H1 (cell line): ENCODE measurements around the gene OTOP3. TPM values are rescaled to one million over a fixed set of nuclear protein-coding genes. Genes with fewer than 3 reads are reported as not detected.

Experiments used
- CTCF ChIA-PET: fragments of 300-600 bp; sonication (Branson Sonifier 250); formaldehyde crosslinking; loops from one replicate; lab custom pipeline; 2021; ENCODE audit not compliant: partially characterized antibody; lab: Charles Lee
- POLR2A ChIA-PET: fragments of 300-600 bp; sonication (Branson Sonifier 250); formaldehyde crosslinking; loops from one replicate; lab custom pipeline; 2021; ENCODE audit warnings: inconsistent platforms; ENCODE audit not compliant: partially characterized antibody; lab: Charles Lee
- DNase-seq, 2 experiments: peaks; one replicate each; pipeline versions ENCODE4 v3.0.0 to v3.0.0-alpha.2; 2010 to 2022; ENCODE audit warnings: low spot score in 2 of 2, low read depth in 1 of 2, mixed read lengths in 1 of 2
- FAIRE-seq: peaks from 2 replicates; lab custom pipeline; 2011; peaks lifted over from hg19 to GRCh38; lab: Jason Lieb, UNC
- H2AFZ ChIP-seq: 2 replicates; pipeline ENCODE4 v1.8.1; 2012; ENCODE audit warnings: low read length, inconsistent platforms
- H2AK5ac ChIP-seq: 2 replicates; pipeline ENCODE4 v1.6.1; 2013; ENCODE audit warnings: low read depth, low read length
- H2BK120ac ChIP-seq: replicated peaks from 2 replicates; pipeline ENCODE3; 2013; ENCODE audit warnings: low read depth, low read length, inconsistent platforms
- H2BK12ac ChIP-seq: 2 replicates; pipeline ENCODE4 v1.6.1; 2013; ENCODE audit warnings: low read depth, low read length
- H2BK15ac ChIP-seq: 2 replicates; pipeline ENCODE4 v1.6.1; 2013; ENCODE audit warnings: low read length
- H2BK20ac ChIP-seq: 2 replicates; pipeline ENCODE4 v1.6.1; 2013; ENCODE audit warnings: low read length
- H2BK5ac ChIP-seq: 2 replicates; pipeline ENCODE4 v1.6.1; 2013; ENCODE audit warnings: low read depth, low read length
- H3K14ac ChIP-seq: 2 replicates; pipeline ENCODE4 v1.6.1; 2013; ENCODE audit warnings: inconsistent platforms; ENCODE audit not compliant: insufficient read length
- H3K18ac ChIP-seq: 2 replicates; pipeline ENCODE4 v1.6.1; 2013; ENCODE audit warnings: low read length; ENCODE audit errors: extremely low read depth
- H3K23ac ChIP-seq: 2 replicates; pipeline ENCODE4 v1.6.1; 2013; ENCODE audit warnings: inconsistent platforms; ENCODE audit not compliant: insufficient read length
- H3K23me2 ChIP-seq: 2 replicates; pipeline ENCODE4 v1.6.1; 2013; ENCODE audit warnings: low read depth, low read length
- H3K27ac ChIP-seq: 2 replicates; pipeline ENCODE4 v1.6.1; 2011; ENCODE audit warnings: low read depth, low read length, inconsistent platforms
- H3K27me3 ChIP-seq, 4 experiments: replicated peaks in 1 of 4; 1 replicate in 1 of 4; 2 replicates in 3 of 4; pipeline versions ENCODE4 v1.6.1 to v1.8.1; 2011 to 2013; ENCODE audit warnings: low read length in 3 of 4, mild to moderate bottlenecking in 3 of 4, inconsistent platforms in 2 of 4, mixed read lengths in 2 of 4, moderate library complexity in 1 of 4; ENCODE audit not compliant: control insufficient read depth in 3 of 4, insufficient read depth in 3 of 4; ENCODE audit errors: extremely low read depth in 1 of 4
- H3K36me3 ChIP-seq, 4 experiments: 2 replicates each; pipeline versions ENCODE4 v1.6.1 to v1.8.1; 2011 to 2013; ENCODE audit warnings: mild to moderate bottlenecking in 4 of 4, low read length in 3 of 4, moderate library complexity in 2 of 4, control low read depth in 1 of 4, inconsistent platforms in 1 of 4; ENCODE audit not compliant: insufficient read depth in 4 of 4, control insufficient read depth in 2 of 4
- H3K4ac ChIP-seq: replicated peaks from 2 replicates; pipeline ENCODE3; 2013; ENCODE audit warnings: low read length, low read depth, mixed read lengths, inconsistent platforms; ENCODE audit not compliant: insufficient read length
- H3K4me1 ChIP-seq, 4 experiments: replicated peaks in 1 of 4; 1 replicate in 1 of 4; 2 replicates in 3 of 4; pipeline versions ENCODE4 v1.6.1 to v1.8.1; 2011 to 2013; ENCODE audit warnings: low read length in 3 of 4, inconsistent platforms in 2 of 4, mixed read lengths in 1 of 4; ENCODE audit not compliant: insufficient read depth in 4 of 4, control insufficient read depth in 3 of 4
- H3K4me2 ChIP-seq, 2 experiments: 2 replicates each; pipeline versions ENCODE4 v1.6.1 to v1.8.1; 2011 to 2013; ENCODE audit warnings: low read depth in 2 of 2, low read length in 2 of 2, control low read depth in 1 of 2, inconsistent platforms in 1 of 2, mild to moderate bottlenecking in 1 of 2; ENCODE audit not compliant: insufficient read depth in 1 of 2
- H3K4me3 ChIP-seq, 4 experiments: fragments of 200-600, 300-600 bp in 1 of 4; sonication (generic), shearing (Covaris generic), sonication (Bioruptor Twin) in 1 of 4; 2 replicates each; pipeline versions ENCODE4 v1.5.1 to v1.8.1; 2011 to 2016; ENCODE audit warnings: low read length in 4 of 4, low read depth in 3 of 4, control low read depth in 2 of 4, inconsistent platforms in 2 of 4, mild to moderate bottlenecking in 2 of 4, mixed read lengths in 1 of 4, moderate library complexity in 1 of 4; ENCODE audit not compliant: insufficient read depth in 2 of 4; ENCODE audit errors: extremely low read depth in 1 of 4
- H3K56ac ChIP-seq: replicated peaks from 2 replicates; pipeline ENCODE3; 2013; ENCODE audit warnings: low read depth, mild to moderate bottlenecking, mixed read lengths, low read length, inconsistent platforms; ENCODE audit not compliant: insufficient read length
- H3K79me1 ChIP-seq: 2 replicates; pipeline ENCODE4 v1.6.1; 2013; ENCODE audit warnings: low read depth, low read length, control low read depth
- H3K79me2 ChIP-seq, 2 experiments: 2 replicates each; pipeline versions ENCODE4 v1.6.1 to v1.8.1; 2012 to 2013; ENCODE audit warnings: low read length in 2 of 2, mild to moderate bottlenecking in 2 of 2, inconsistent platforms in 1 of 2; ENCODE audit not compliant: insufficient read depth in 2 of 2, control insufficient read depth in 1 of 2
- H3K9ac ChIP-seq, 4 experiments: replicated peaks in 1 of 4; 1 replicate in 1 of 4; 2 replicates in 3 of 4; pipeline versions ENCODE4 v1.6.1 to v1.8.1; 2011 to 2013; ENCODE audit warnings: low read depth in 3 of 4, low read length in 3 of 4, control low read depth in 2 of 4, mild to moderate bottlenecking in 2 of 4, moderate library complexity in 2 of 4, inconsistent platforms in 1 of 4; ENCODE audit errors: extremely low read depth in 1 of 4
- H3K9me3 ChIP-seq, 2 experiments: 2 replicates each; pipeline versions ENCODE4 v1.6.1 to v1.8.1; 2012 to 2013; ENCODE audit warnings: mild to moderate bottlenecking in 2 of 2, moderate library complexity in 2 of 2, control low read depth in 1 of 2, inconsistent platforms in 1 of 2, low read depth in 1 of 2, low read length in 1 of 2, mixed read lengths in 1 of 2; ENCODE audit not compliant: insufficient read depth in 2 of 2
- H4K20me1 ChIP-seq, 2 experiments: replicated peaks in 1 of 2; 2 replicates each; pipeline versions ENCODE3 to v1.8.1; 2011 to 2013; ENCODE audit warnings: inconsistent platforms in 2 of 2, low read length in 2 of 2, mild to moderate bottlenecking in 1 of 2; ENCODE audit not compliant: insufficient read depth in 2 of 2, control insufficient read depth in 1 of 2
- H4K5ac ChIP-seq: 2 replicates; pipeline ENCODE4 v1.6.1; 2013; ENCODE audit warnings: low read length, low read depth, mixed read lengths, inconsistent platforms; ENCODE audit not compliant: insufficient read length
- H4K8ac ChIP-seq: 2 replicates; pipeline ENCODE4 v1.8.0; 2013; ENCODE audit warnings: mild to moderate bottlenecking, moderate library complexity, low read length, inconsistent platforms; ENCODE audit not compliant: insufficient read depth; ENCODE audit errors: extremely low read depth
- H4K91ac ChIP-seq: replicated peaks from 2 replicates; pipeline ENCODE3; 2013; ENCODE audit warnings: low read length, mixed read lengths, inconsistent platforms; ENCODE audit not compliant: insufficient read length
- ASH2L ChIP-seq: fragments of 200-600, 300-600 bp; sonication (generic); IDR thresholded peaks from one replicate; pipeline ENCODE4 v1.7.1; 2017; ENCODE audit warnings: low read length
- BACH1 ChIP-seq: IDR thresholded peaks from 2 replicates; pipeline ENCODE4 v1.6.1; 2012; ENCODE audit warnings: low read length, improper control_type of control experiment
- BRCA1 ChIP-seq: IDR thresholded peaks from 2 replicates; pipeline ENCODE4 v1.6.1; 2012; ENCODE audit warnings: low read depth, low read length, improper control_type of control experiment
- CBX5 ChIP-seq: fragments of 300-800, 300-1000 bp; sonication (generic); IDR thresholded peaks from 2 replicates; pipeline ENCODE4 v1.7.1; 2016; ENCODE audit warnings: antibody characterized with exemption, low read length, low read depth
- EP300 ChIP-seq, 2 experiments: IDR thresholded peaks; 1 replicate in 1 of 2; 2 replicates in 1 of 2; pipeline ENCODE4 v1.6.1; 2011 to 2012; ENCODE audit warnings: low read depth in 2 of 2, low read length in 2 of 2, mild to moderate bottlenecking in 2 of 2, borderline replicate concordance in 1 of 2, inconsistent platforms in 1 of 2, moderate library complexity in 1 of 2
- JUND ChIP-seq: IDR thresholded peaks from 2 replicates; pipeline ENCODE4 v1.6.1; 2011; ENCODE audit warnings: mild to moderate bottlenecking, improper control_type of control experiment, low read length
- KDM1A ChIP-seq: fragments of 200-600, 300-600 bp; sonication (generic); IDR thresholded peaks from 2 replicates; pipeline ENCODE4 v1.7.1; 2016; ENCODE audit warnings: mild to moderate bottlenecking, low read length, borderline replicate concordance
- MAX ChIP-seq: IDR thresholded peaks from 2 replicates; pipeline ENCODE4 v1.6.1; 2012; ENCODE audit warnings: inconsistent platforms
- PHF8 ChIP-seq: fragments of 200-600 bp; sonication (generic); conservative IDR thresholded peaks from 2 replicates; pipeline ENCODE4 v1.7.1; 2012; ENCODE audit warnings: low read depth, mild to moderate bottlenecking, inconsistent platforms, low read length, moderate library complexity
- POU5F1 ChIP-seq: IDR thresholded peaks from 2 replicates; pipeline ENCODE4 v1.6.1; 2011; ENCODE audit warnings: low read depth, mild to moderate bottlenecking, low read length, moderate library complexity
- RAD21 ChIP-seq, 2 experiments: IDR thresholded peaks in 1 of 2; conservative IDR thresholded peaks in 1 of 2; 2 replicates each; pipeline ENCODE4 v1.6.1; 2011; ENCODE audit warnings: low read depth in 2 of 2, low read length in 2 of 2, improper control_type of control experiment in 1 of 2, inconsistent platforms in 1 of 2, mild to moderate bottlenecking in 1 of 2, moderate library complexity in 1 of 2
- RBBP5 ChIP-seq: IDR thresholded peaks from 2 replicates; pipeline ENCODE4 v1.7.1; 2012; ENCODE audit warnings: low read depth, mild to moderate bottlenecking, inconsistent platforms, low read length, moderate library complexity, borderline replicate concordance
- SIRT6 ChIP-seq: IDR thresholded peaks from one replicate; pipeline ENCODE4 v1.7.1; 2012; ENCODE audit warnings: low read length, inconsistent platforms
- SRF ChIP-seq: IDR thresholded peaks from 2 replicates; pipeline ENCODE4 v1.6.1; 2011; ENCODE audit warnings: mild to moderate bottlenecking, low read depth, low read length, moderate library complexity
- WGBS, 2 experiments: shearing (Covaris generic) in 1 of 2; methylation state at CpG; one replicate each; pipeline versions ENCODE4 v1.1.6 to v1.1.7; 2013 to 2015; ENCODE audit warnings: low lambda C conversion rate in 2 of 2, mixed read lengths in 2 of 2, inconsistent platforms in 1 of 2, low coverage in 1 of 2, missing lambda C conversion rate in 1 of 2; ENCODE audit not compliant: insufficient replicate concordance in 2 of 2, insufficient coverage in 1 of 2, insufficient read length in 1 of 2; ENCODE audit errors: extremely low coverage in 1 of 2, missing lambda C conversion rate in 1 of 2; 5-methylcytosine and 5-hydroxymethylcytosine counted together
- polyA plus RNA-seq, 7 experiments: library from polyadenylated mRNA; depleted of rRNA in 3 of 7; stranded (reverse) in 5 of 7; unstranded in 2 of 7; fragments of >200 nt in 5 of 7; fragments of 200-250 nt in 2 of 7; gene quantifications; 1 replicate in 5 of 7; 2 replicates in 1 of 7; 4 replicates in 1 of 7; pipeline versions ENCODE4 v1.2.1 to v1.2.3, GENCODE V29; 2011 to 2013; ENCODE audit warnings: missing spikeins in 2 of 7, mixed read lengths in 2 of 7
- total RNA-seq: library from RNA; stranded (reverse); fragmentation: NEBNext Ultra II Directional; extraction: Animal tissue kit (Norgen Biotek cat#: 25700); gene quantifications from 2 replicates; pipeline ENCODE4 v1.2.1, GENCODE V29; 2021

Gene OTOP3
- total and polyA plus RNA-seq, 2 of the 8 experiments (the other 6 are each of a cell fraction or from before 2014, with no cell fraction given), result 0.05 TPM; not detected in 1

- 91% methylated on average over 6 of the region's 6 CpGs; no CpG with 5 or more reads in 1 of the 2 experiments for WGBS, 2 experiments
- no peaks in the 10 kb centered on the region for H3K27me3 ChIP-seq
- POLR2A ChIA-PET, result interaction anchor here (0.9 to 2.5 kb wide), 5 partner anchors 9 to 49 kb away, joined by 3 to 16 read pairs (median 4); partner anchors contain the start of genes ATP5PD, CDR2L, KCTD2 and MRPL58
- H3K18ac ChIP-seq, result no peak overlapping the region
- H3K23me2 ChIP-seq, result no peaks in the 10 kb centered on the region
- no peaks in the 10 kb centered on the region for H3K4me1 ChIP-seq
- 0 out of 4 replicates have a peak, but pooled peaks cover 0 to under 1% of the 10 kb centered on the region in 2 experiments for H3K79me2 ChIP-seq
- H4K91ac ChIP-seq, result no peak overlapping the region
- no peak overlapping the region for H3K14ac ChIP-seq
- no peak overlapping the region for H4K5ac ChIP-seq
- H2BK20ac ChIP-seq, result no peak overlapping the region
- no peak overlapping the region for H2AK5ac ChIP-seq
- no peaks in the 10 kb centered on the region for H3K79me1 ChIP-seq
- H3K23ac ChIP-seq, result no peak overlapping the region
- DNase-seq, result no peak
- no peak overlapping the region for H2BK15ac ChIP-seq
- CTCF ChIA-PET, result interaction anchor here (0.6 to 20.3 kb wide), 6 partner anchors 10 to 1152 kb away, joined by 3 to 345 read pairs (median 6); partner anchors contain the start of genes CDR2L and OTOP2
- no peak overlapping the region for H3K56ac ChIP-seq
- no peak overlapping the region for H3K9ac ChIP-seq
- H3K9me3 ChIP-seq, result no peaks in the 10 kb centered on the region
- H4K8ac ChIP-seq, result no peak overlapping the region
- no peak for FAIRE-seq
- no peak overlapping the region for H3K4me3 ChIP-seq
- H2AFZ ChIP-seq, result no peak overlapping the region
- H3K36me3 ChIP-seq, result peaks cover 6 to 29% (median 18%) of the 10 kb centered on the region in 4 experiments; a peak in 6 of 8 replicates
- H2BK5ac ChIP-seq, result no peak overlapping the region
- H4K20me1 ChIP-seq, result peaks cover 0 to 4% of the 10 kb centered on the region in 2 experiments
- H3K27ac ChIP-seq, result no peak overlapping the region
- H2BK12ac ChIP-seq, result no peak overlapping the region
- H3K4me2 ChIP-seq, result no peak overlapping the region
- H3K4ac ChIP-seq, result no peak overlapping the region
- H2BK120ac ChIP-seq, result no peak overlapping the region
- TF ChIP-seq SIRT6, result no peak
- no peak for TF ChIP-seq MAX
- TF ChIP-seq PHF8, result no peak
- no peak for TF ChIP-seq BRCA1
- no peak for TF ChIP-seq JUND
- TF ChIP-seq BACH1, result no peak
- TF ChIP-seq KDM1A, result no peak
- no peak for TF ChIP-seq CBX5
- TF ChIP-seq EP300 (IDR thresholded peaks at IDR 0.05; ENCODE audit: borderline replicate concordance in 1 of 2, low read depth in 2 of 2, low read length in 2 of 2), result no peak
- no peak for TF ChIP-seq SRF
- TF ChIP-seq RAD21 (IDR thresholded peaks at IDR 0.05 in 1 of 2, conservative IDR thresholded peaks at IDR 0.05 in 1 of 2; ENCODE audit: low read depth in 2 of 2, low read length in 2 of 2), result no peak
- no peak for TF ChIP-seq RBBP5
- no peak for TF ChIP-seq POU5F1
- TF ChIP-seq ASH2L, result no peak
Observed at GRCh38 chr17:74998783-74999182, 63.1 kb downstream of the OTOP3 start.
